Upper lobe of right lung (tissue), 1 donor: ENCODE data around the gene COL15A1. TPM values are rescaled to one million over a fixed set of nuclear protein-coding genes. Genes with fewer than 3 reads are reported as not detected.

Experiments
- ATAC-seq: fragments of 200-7000 bp; cut with Tn5 transposase; one replicate; pipeline ENCODE4 v1.9.1; 2020; ENCODE audit warnings: mild to moderate bottlenecking, moderate library complexity
- DNase-seq: peaks from one replicate; pipeline ENCODE4 v3.0.0-alpha.2; 2020
- H3K27ac ChIP-seq: fragments of 200-600 bp; one replicate; pipeline ENCODE4 v1.8.0; 2022
- H3K27me3 ChIP-seq: fragments of 200-600 bp; one replicate; pipeline ENCODE4 v1.8.0; 2022; ENCODE audit warnings: mild to moderate bottlenecking
- H3K36me3 ChIP-seq: fragments of 200-600 bp; one replicate; pipeline ENCODE4 v1.8.0; 2022
- H3K4me1 ChIP-seq: fragments of 200-600 bp; one replicate; pipeline ENCODE4 v1.8.0; 2022
- H3K4me3 ChIP-seq: fragments of 200-600 bp; one replicate; pipeline ENCODE4 v1.8.0; 2022; ENCODE audit warnings: mild to moderate bottlenecking
- H3K9me3 ChIP-seq: fragments of 200-600 bp; one replicate; pipeline ENCODE4 v1.8.0; 2022
- intact Hi-C: fragments of 100-400 bp; cut with DNase I; formaldehyde crosslinking; loops from one replicate; pipeline ENCODE4 v1.11.0; 2022
- total RNA-seq: library from RNA; stranded (reverse); fragmentation: NEBNext Ultra II Directional; extraction: Animal tissue kit (Norgen Biotek cat#: 25700); gene quantifications from one replicate; pipeline ENCODE4 v1.2.1, GENCODE V29; 2021
- TF ChIP-seq, protein P1 (sequence below): fragments of 200-600 bp; IDR thresholded peaks from one replicate; pipeline ENCODE4 v1.8.0; 2022; ENCODE audit warnings: antibody characterized with exemption
- donor health status: DM: no; HTN: yes; CAD: no; lungs with severe emphysema.

COL15A1 gene
- total RNA-seq, 1 donor from 2014 or later, result 8.0 TPM

- no peaks in the 10 kb centered on the region for H3K36me3 ChIP-seq
- H3K27ac ChIP-seq, result peak overlapping the region; percentile 94
- no peaks in the 10 kb centered on the region for H3K27me3 ChIP-seq
- peaks cover 49% of the 10 kb centered on the region for H3K4me1 ChIP-seq
- TF ChIP-seq, protein P1, sequence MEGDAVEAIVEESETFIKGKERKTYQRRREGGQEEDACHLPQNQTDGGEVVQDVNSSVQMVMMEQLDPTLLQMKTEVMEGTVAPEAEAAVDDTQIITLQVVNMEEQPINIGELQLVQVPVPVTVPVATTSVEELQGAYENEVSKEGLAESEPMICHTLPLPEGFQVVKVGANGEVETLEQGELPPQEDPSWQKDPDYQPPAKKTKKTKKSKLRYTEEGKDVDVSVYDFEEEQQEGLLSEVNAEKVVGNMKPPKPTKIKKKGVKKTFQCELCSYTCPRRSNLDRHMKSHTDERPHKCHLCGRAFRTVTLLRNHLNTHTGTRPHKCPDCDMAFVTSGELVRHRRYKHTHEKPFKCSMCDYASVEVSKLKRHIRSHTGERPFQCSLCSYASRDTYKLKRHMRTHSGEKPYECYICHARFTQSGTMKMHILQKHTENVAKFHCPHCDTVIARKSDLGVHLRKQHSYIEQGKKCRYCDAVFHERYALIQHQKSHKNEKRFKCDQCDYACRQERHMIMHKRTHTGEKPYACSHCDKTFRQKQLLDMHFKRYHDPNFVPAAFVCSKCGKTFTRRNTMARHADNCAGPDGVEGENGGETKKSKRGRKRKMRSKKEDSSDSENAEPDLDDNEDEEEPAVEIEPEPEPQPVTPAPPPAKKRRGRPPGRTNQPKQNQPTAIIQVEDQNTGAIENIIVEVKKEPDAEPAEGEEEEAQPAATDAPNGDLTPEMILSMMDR, result no peak
- H3K9me3 ChIP-seq, result no peaks in the 10 kb centered on the region
- peak; percentile 84 for ATAC-seq
- intact Hi-C loops, result no loop called here
- H3K4me3 ChIP-seq, result peak overlapping the region; percentile 87
- DNase-seq, result peak; percentile 95
These were observed 161.7 kb downstream of the COL15A1 start for GRCh38 chr9:99105152-99106043.

DNA sequence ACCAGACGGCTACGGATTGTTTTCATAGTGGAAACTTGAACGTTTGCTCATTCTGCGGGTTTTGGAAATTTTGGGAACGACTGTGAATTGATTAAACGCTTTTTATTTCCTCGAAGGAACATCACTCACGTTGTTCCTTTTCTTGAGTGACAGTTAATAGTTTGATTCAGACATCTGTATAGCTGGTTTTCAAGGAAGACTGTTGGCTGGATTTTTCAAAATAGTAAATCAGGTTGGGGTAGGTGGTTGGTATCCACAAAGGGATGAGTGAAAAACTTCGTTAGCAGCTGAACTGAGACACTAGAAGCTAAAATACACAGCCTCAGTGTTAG lies 162.3 kb downstream of the COL15A1 start:
- ATAC-seq (no peak), DNase-seq (no peak)
- H3K27ac ChIP-seq, result peak overlapping the region; percentile 94
- intact Hi-C loops, result no loop called here
- no peaks in the 10 kb centered on the region for H3K27me3 ChIP-seq
- no peaks in the 10 kb centered on the region for H3K9me3 ChIP-seq
- peak overlapping the region; percentile 87 for H3K4me3 ChIP-seq
- no peaks in the 10 kb centered on the region for H3K36me3 ChIP-seq
- peaks cover 52% of the 10 kb centered on the region for H3K4me1 ChIP-seq
- TF ChIP-seq, protein P1, result no peak

DNA sequence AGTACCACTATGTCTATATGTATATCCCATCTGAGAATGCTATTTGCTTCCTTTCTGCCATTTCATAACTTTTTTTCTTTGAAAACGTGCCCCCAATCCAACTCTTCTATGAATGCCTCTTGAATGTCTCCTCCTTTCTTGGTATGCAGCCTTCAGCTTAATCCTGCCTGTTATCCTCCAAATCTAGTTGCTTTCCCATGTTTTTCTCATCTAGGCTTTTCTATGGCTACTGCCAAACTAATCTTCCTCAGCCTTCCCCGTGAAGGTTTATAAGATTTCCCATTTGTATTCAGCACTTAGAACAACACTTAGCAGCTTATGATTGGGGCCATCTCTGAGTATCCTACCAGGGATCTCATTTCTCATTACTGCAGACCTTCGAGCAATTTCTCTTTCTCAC lies 163.7 kb downstream of the COL15A1 start:
- no peak for ATAC-seq
- no peak for DNase-seq
- Histone ChIP-seq H3K9me3 (no peaks in the 10 kb centered on the region), H3K27ac (peak overlapping the region; percentile 33), H3K36me3 (no peaks in the 10 kb centered on the region), H3K4me3 (peak overlapping the region; percentile 87), H3K27me3 (no peaks in the 10 kb centered on the region), H3K4me1 (peaks cover 64% of the 10 kb centered on the region)
- intact Hi-C loops, result no loop called here
- TF ChIP-seq, protein P1, result no peak

DNA sequence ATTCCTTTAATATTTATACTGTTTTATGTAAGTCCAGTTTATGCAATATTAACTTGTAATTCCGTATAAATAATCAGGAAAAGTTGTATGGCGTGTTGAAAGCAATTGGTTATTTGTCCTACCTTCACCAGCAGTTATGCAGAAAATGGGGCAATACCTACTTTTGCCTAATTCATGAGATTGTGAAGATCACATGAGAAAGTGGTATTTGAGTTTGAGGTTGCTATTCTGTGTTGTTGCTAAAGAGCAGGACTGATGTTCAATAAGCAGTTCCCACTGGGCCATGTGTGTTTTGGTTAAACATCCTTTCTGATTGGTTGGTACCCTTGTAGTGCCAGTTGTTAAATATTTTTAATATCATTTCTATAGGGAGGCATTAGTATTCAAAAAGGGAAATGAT lies 164.4 kb downstream of the COL15A1 start:
- peaks cover 71% of the 10 kb centered on the region for H3K4me1 ChIP-seq
- TF ChIP-seq, protein P1, result no peak
- H3K4me3 ChIP-seq, result no peak overlapping the region

GRCh38 chr9:99109522-99109921 lies 165.8 kb downstream of the COL15A1 start:
- ATAC-seq, result no peak
- Histone ChIP-seq H3K4me1 (peaks cover 72% of the 10 kb centered on the region), H3K4me3 (no peak overlapping the region), H3K9me3 (no peaks in the 10 kb centered on the region), H3K27ac (peak overlapping the region; percentile 25), H3K36me3 (no peaks in the 10 kb centered on the region), H3K27me3 (no peaks in the 10 kb centered on the region)
- intact Hi-C loops, result no loop called here
- TF ChIP-seq, protein P1, result no peak
- no peak for DNase-seq

More for the DNA sequence above, 164.4 kb downstream of the COL15A1 start:
- DNase-seq (no peak), ATAC-seq (no peak)
- intact Hi-C loops, result no loop called here
- no peaks in the 10 kb centered on the region for H3K9me3 ChIP-seq
- H3K36me3 ChIP-seq, result no peaks in the 10 kb centered on the region
- H3K27ac ChIP-seq, result no peak overlapping the region
- H3K27me3 ChIP-seq, result no peaks in the 10 kb centered on the region
